HG02571 (cell line): Measurements from ENCODE around the gene FERMT1.

ENCODE experiments used
- ATAC-seq: cut with Tn5 transposase; IDR thresholded peaks from one replicate; pipeline ENCODE4 v1.9.1; 2021; ENCODE audit warnings: mild to moderate bottlenecking, moderate library complexity; ENCODE audit not compliant: unreplicated experiment

The FERMT1 gene

GRCh38 chr20:6122873-6123648 lies at the start of gene FERMT1:
Gene FERMT1, minus strand, starts transcription at chr20:6123030. Its CDS starts 3,476 bp downstream, at chr20:6119554.
- no peak for ATAC-seq

- ATAC-seq, result no peak
These were observed 46.4 kb upstream of the FERMT1 start for GRCh38 chr20:6169251-6169650.

- ATAC-seq, result no peak
These were observed 45.4 kb upstream of the FERMT1 start for GRCh38 chr20:6168204-6168603.

- ATAC-seq, result no peak
These were observed 42.5 kb upstream of the FERMT1 start for GRCh38 chr20:6165346-6165745.

- no peak for ATAC-seq
These were observed 41.9 kb upstream of the FERMT1 start for GRCh38 chr20:6164421-6165341.

- ATAC-seq, result no peak
These were observed 37.9 kb upstream of the FERMT1 start for GRCh38 chr20:6160736-6161135.

- ATAC-seq, result no peak
These were observed 34.5 kb upstream of the FERMT1 start for GRCh38 chr20:6157345-6157744.

GRCh38 chr20:6152777-6153176 lies 29.9 kb upstream of the FERMT1 start:
- no peak for ATAC-seq

GRCh38 chr20:6148073-6148472 lies 25.2 kb upstream of the FERMT1 start:
- no peak for ATAC-seq

GRCh38 chr20:6142348-6142993 lies 19.6 kb upstream of the FERMT1 start:
- ATAC-seq, result peak; percentile 56

GRCh38 chr20:6140947-6141346 lies 18.1 kb upstream of the FERMT1 start:
- no peak for ATAC-seq

- ATAC-seq, result no peak
These were observed 12.5 kb upstream of the FERMT1 start for GRCh38 chr20:6135347-6135746.

- no peak for ATAC-seq
These were observed 11.8 kb upstream of the FERMT1 start for GRCh38 chr20:6134592-6134991.

- ATAC-seq, result no peak
These were observed 7.2 kb upstream of the FERMT1 start for GRCh38 chr20:6130045-6130444.

GRCh38 chr20:6127825-6128224 lies 5.0 kb upstream of the FERMT1 start:
- ATAC-seq, result no peak

- ATAC-seq, result no peak
These were observed 4.0 kb upstream of the FERMT1 start for GRCh38 chr20:6126846-6127245.

- no peak for ATAC-seq
These were observed 802 bp upstream of the FERMT1 start for GRCh38 chr20:6123649-6124014.

- no peak for ATAC-seq
These were observed 538 bp downstream of the FERMT1 start for GRCh38 chr20:6122111-6122872.

GRCh38 chr20:6121504-6121903 lies 1.3 kb downstream of the FERMT1 start:
- no peak for ATAC-seq

- ATAC-seq, result no peak
These were observed 2.3 kb downstream of the FERMT1 start for GRCh38 chr20:6120491-6120988.

GRCh38 chr20:6116758-6117157 lies 6.1 kb downstream of the FERMT1 start:
- no peak for ATAC-seq
